Caco-2 (cell line): ENCODE data around the gene TMEM244. TPM values are rescaled to one million over a fixed set of nuclear protein-coding genes. Genes with fewer than 3 reads are reported as not detected.

Experiments
- BruUV-seq: library from RNA; stranded (reverse); fragments of 400-500 nt; replicated peaks from 2 replicates; lab custom pipeline; 2021; lab: Mats Ljungman, UMichigan
- CTCF ChIA-PET: fragments of 300-600 bp; sonication (Branson Sonifier 250); formaldehyde crosslinking; loops from one replicate; lab custom pipeline; 2022; ENCODE audit warnings: antibody characterized with exemption; lab: Charles Lee
- POLR2A ChIA-PET: fragments of 300-600 bp; sonication (Branson Sonifier 250); formaldehyde crosslinking; loops from one replicate; lab custom pipeline; 2022; ENCODE audit warnings: antibody characterized with exemption; lab: Charles Lee
- DNase-seq, 2 experiments: peaks; one replicate each; pipeline versions ENCODE4 v3.0.0 to v3.0.0-alpha.2; 2020 to 2022
- H3K27me3 ChIP-seq: replicated peaks from 2 replicates; pipeline ENCODE4 v1.6.0; 2011; ENCODE audit warnings: low read length; ENCODE audit not compliant: control insufficient read depth, insufficient read depth
- H3K36me3 ChIP-seq: 2 replicates; pipeline ENCODE4 v1.5.1; 2011; ENCODE audit warnings: low read length; ENCODE audit not compliant: control insufficient read depth, insufficient read depth
- H3K4me1 ChIP-seq: fragments of 250-450 bp; sonication (Bioruptor Pico); 2 replicates; pipeline ENCODE4 v1.5.1; 2020; ENCODE audit warnings: mild to moderate bottlenecking
- H3K4me3 ChIP-seq: 2 replicates; pipeline ENCODE4 v1.5.1; 2011; ENCODE audit warnings: low read depth, mild to moderate bottlenecking, control low read depth, low read length
- H3K9me3 ChIP-seq: fragments of 250-450 bp; sonication (Bioruptor Pico); 2 replicates; pipeline ENCODE4 v1.5.1; 2020; ENCODE audit warnings: mild to moderate bottlenecking, moderate library complexity
- H3K27ac Mint-ChIP-seq: one replicate; pipeline ENCODE4 v1.8.0; 2022; ENCODE audit warnings: mixed read lengths; ENCODE audit not compliant: unreplicated experiment
- H3K27me3 Mint-ChIP-seq: one replicate; pipeline ENCODE4 v1.8.0; 2022; ENCODE audit warnings: mixed read lengths; ENCODE audit not compliant: insufficient read depth, unreplicated experiment
- H3K36me3 Mint-ChIP-seq: one replicate; pipeline ENCODE4 v1.8.0; 2022; ENCODE audit warnings: mild to moderate bottlenecking, mixed read lengths; ENCODE audit not compliant: insufficient read depth, unreplicated experiment
- H3K4me1 Mint-ChIP-seq: one replicate; pipeline ENCODE4 v1.8.0; 2022; ENCODE audit warnings: low read depth, mixed read lengths; ENCODE audit not compliant: unreplicated experiment
- H3K4me3 Mint-ChIP-seq: one replicate; pipeline ENCODE4 v1.8.0; 2022; ENCODE audit warnings: mild to moderate bottlenecking, moderate library complexity, mixed read lengths; ENCODE audit not compliant: unreplicated experiment
- H3K9me3 Mint-ChIP-seq: one replicate; pipeline ENCODE4 v1.8.0; 2022; ENCODE audit warnings: mixed read lengths; ENCODE audit not compliant: unreplicated experiment
- intact Hi-C: fragments of 100-400 bp; cut with micrococcal nuclease; formaldehyde crosslinking; loops from one replicate; pipeline ENCODE4 v1.10.0; 2022; ENCODE audit not compliant: unreplicated experiment
- total RNA-seq: library from RNA; stranded (reverse); gene quantifications from 2 replicates; pipeline ENCODE4 v1.2.3, GENCODE V29; 2022
- TF ChIP-seq, protein P1 (sequence below), 2 experiments: fragments of 200-600 bp in 1 of 2; IDR thresholded peaks; 1 replicate in 1 of 2; 2 replicates in 1 of 2; pipeline versions ENCODE4 v1.5.1 to v1.8.0; 2011 to 2022; ENCODE audit warnings: antibody characterized with exemption in 1 of 2, control low read depth in 1 of 2, inconsistent platforms in 1 of 2, low read depth in 1 of 2, low read length in 1 of 2, mild to moderate bottlenecking in 1 of 2, moderate library complexity in 1 of 2; ENCODE audit not compliant: insufficient read depth in 1 of 2, severe bottlenecking in 1 of 2, unreplicated experiment in 1 of 2

TMEM244 gene
- total RNA-seq, 1 experiment from 2014 or later, result not detected

GRCh38 chr6:129832299-129832698 lies 28.8 kb downstream of the TMEM244 start:
- intact Hi-C loops, result no loop called here
- no peaks in the 10 kb centered on the region for H3K27me3 ChIP-seq
- Mint-ChIP-seq H3K27me3 (no peaks in the 10 kb centered on the region), H3K4me3 (no peak overlapping the region), H3K36me3 (no peaks in the 10 kb centered on the region), H3K4me1 (no peaks in the 10 kb centered on the region), H3K27ac (no peak overlapping the region), H3K9me3 (no peaks in the 10 kb centered on the region)
- H3K4me3 ChIP-seq, result no peak overlapping the region
- H3K4me1 ChIP-seq, result no peaks in the 10 kb centered on the region
- no peaks in the 10 kb centered on the region for H3K9me3 ChIP-seq
- DNase-seq, result no peak
- no TSS peak for BruUV-seq
- TF ChIP-seq, protein P1, sequence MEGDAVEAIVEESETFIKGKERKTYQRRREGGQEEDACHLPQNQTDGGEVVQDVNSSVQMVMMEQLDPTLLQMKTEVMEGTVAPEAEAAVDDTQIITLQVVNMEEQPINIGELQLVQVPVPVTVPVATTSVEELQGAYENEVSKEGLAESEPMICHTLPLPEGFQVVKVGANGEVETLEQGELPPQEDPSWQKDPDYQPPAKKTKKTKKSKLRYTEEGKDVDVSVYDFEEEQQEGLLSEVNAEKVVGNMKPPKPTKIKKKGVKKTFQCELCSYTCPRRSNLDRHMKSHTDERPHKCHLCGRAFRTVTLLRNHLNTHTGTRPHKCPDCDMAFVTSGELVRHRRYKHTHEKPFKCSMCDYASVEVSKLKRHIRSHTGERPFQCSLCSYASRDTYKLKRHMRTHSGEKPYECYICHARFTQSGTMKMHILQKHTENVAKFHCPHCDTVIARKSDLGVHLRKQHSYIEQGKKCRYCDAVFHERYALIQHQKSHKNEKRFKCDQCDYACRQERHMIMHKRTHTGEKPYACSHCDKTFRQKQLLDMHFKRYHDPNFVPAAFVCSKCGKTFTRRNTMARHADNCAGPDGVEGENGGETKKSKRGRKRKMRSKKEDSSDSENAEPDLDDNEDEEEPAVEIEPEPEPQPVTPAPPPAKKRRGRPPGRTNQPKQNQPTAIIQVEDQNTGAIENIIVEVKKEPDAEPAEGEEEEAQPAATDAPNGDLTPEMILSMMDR (IDR thresholded peaks at IDR 0.05; ENCODE audit: insufficient read depth in 1 of 2, low read depth in 1 of 2, low read length in 1 of 2, severe bottlenecking in 1 of 2, unreplicated experiment in 1 of 2), result no peak
- ChIA-PET POLR2A (no interaction called here), CTCF (no interaction called here)
- no peaks in the 10 kb centered on the region for H3K36me3 ChIP-seq

DNA sequence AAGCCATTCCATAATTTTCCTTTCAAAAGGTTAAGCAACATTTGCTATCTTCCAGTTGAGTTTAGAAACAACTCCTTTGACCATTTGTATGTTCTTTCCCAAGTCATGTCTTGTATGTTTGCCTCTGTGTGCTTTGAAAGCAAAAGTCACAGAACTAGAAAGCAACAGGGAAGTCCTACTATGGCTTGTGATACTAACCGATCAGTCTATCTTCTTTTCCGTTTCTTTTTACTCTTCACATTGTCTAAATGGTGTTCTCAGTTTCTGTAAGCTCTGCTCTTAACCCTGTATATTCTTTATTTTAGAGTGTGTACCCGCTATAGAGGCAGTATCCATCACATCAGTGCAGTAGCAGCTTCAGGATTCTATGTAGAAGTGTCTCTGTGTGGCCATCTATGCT lies 32.9 kb downstream of the TMEM244 start:
- Histone ChIP-seq H3K4me3 (no peak overlapping the region), H3K27me3 (no peaks in the 10 kb centered on the region), H3K9me3 (no peaks in the 10 kb centered on the region), H3K36me3 (no peaks in the 10 kb centered on the region), H3K4me1 (no peaks in the 10 kb centered on the region)
- CTCF ChIA-PET, result no interaction called here
- Mint-ChIP-seq H3K27ac (no peak overlapping the region), H3K36me3 (no peaks in the 10 kb centered on the region), H3K9me3 (no peaks in the 10 kb centered on the region), H3K27me3 (peaks cover 3% of the 10 kb centered on the region), H3K4me3 (no peak overlapping the region), H3K4me1 (no peaks in the 10 kb centered on the region)
- no peak for DNase-seq
- TF ChIP-seq, protein P1 (IDR thresholded peaks at IDR 0.05; ENCODE audit: insufficient read depth in 1 of 2, low read depth in 1 of 2, low read length in 1 of 2, severe bottlenecking in 1 of 2, unreplicated experiment in 1 of 2), result no peak
- no TSS peak for BruUV-seq
- POLR2A ChIA-PET, result no interaction called here
- intact Hi-C loops, result no loop called here

- H3K27me3 Mint-ChIP-seq, result peaks cover 5% of the 10 kb centered on the region
- Histone ChIP-seq H3K4me1 (no peaks in the 10 kb centered on the region), H3K36me3 (no peaks in the 10 kb centered on the region), H3K27me3 (no peaks in the 10 kb centered on the region), H3K4me3 (no peak overlapping the region), H3K9me3 (no peaks in the 10 kb centered on the region)
- POLR2A ChIA-PET, result no interaction called here
- H3K9me3 Mint-ChIP-seq, result no peaks in the 10 kb centered on the region
- TF ChIP-seq, protein P1 (IDR thresholded peaks at IDR 0.05; ENCODE audit: insufficient read depth in 1 of 2, low read depth in 1 of 2, low read length in 1 of 2, severe bottlenecking in 1 of 2, unreplicated experiment in 1 of 2), result no peak
- H3K4me1 Mint-ChIP-seq, result no peaks in the 10 kb centered on the region
- no peak overlapping the region for H3K4me3 Mint-ChIP-seq
- intact Hi-C loops, result no loop called here
- no peaks in the 10 kb centered on the region for H3K36me3 Mint-ChIP-seq
- H3K27ac Mint-ChIP-seq, result no peak overlapping the region
- no TSS peak for BruUV-seq
- CTCF ChIA-PET, result no interaction called here
- DNase-seq, result no peak
These were observed 42.9 kb downstream of the TMEM244 start for GRCh38 chr6:129818251-129818650.
